Measurements from ENCODE around the gene MAPK7.

The MAPK7 gene

GRCh38 chr17:19363460-19364035 is 14.8 kb upstream of the MAPK7 start:
- no peak for DNase-seq (ENCODE audit: low read depth)

- DNase-seq (ENCODE audit: low read depth): no peak
Observed at GRCh38 chr17:19364699-19365498, 13.4 kb upstream of the MAPK7 start.

- no peak for DNase-seq (ENCODE audit: low read depth)
Observed at GRCh38 chr17:19365499-19365817, 12.8 kb upstream of the MAPK7 start.

- no peak for DNase-seq (ENCODE audit: low read depth)
Observed at GRCh38 chr17:19365833-19366636, 12.3 kb upstream of the MAPK7 start.

- DNase-seq (ENCODE audit: low read depth): no peak
Observed at GRCh38 chr17:19366637-19366972, 11.7 kb upstream of the MAPK7 start.

GRCh38 chr17:19368229-19368628 is 10.1 kb upstream of the MAPK7 start:
- DNase-seq (ENCODE audit: low read depth): no peak

GRCh38 chr17:19369107-19369778 is 9.1 kb upstream of the MAPK7 start:
- DNase-seq (ENCODE audit: low read depth): no peak

- no peak for DNase-seq (ENCODE audit: low read depth)
Observed at GRCh38 chr17:19369846-19370492, 8.3 kb upstream of the MAPK7 start.

GRCh38 chr17:19370493-19370960 is 7.8 kb upstream of the MAPK7 start:
- DNase-seq (ENCODE audit: low read depth): no peak

- DNase-seq (ENCODE audit: low read depth): no peak
Observed at GRCh38 chr17:19371259-19372010, 6.9 kb upstream of the MAPK7 start.

- no peak for DNase-seq (ENCODE audit: low read depth)
Observed at GRCh38 chr17:19372011-19372370, 6.3 kb upstream of the MAPK7 start.

- DNase-seq (ENCODE audit: low read depth): no peak
Observed at GRCh38 chr17:19372439-19372838, 5.9 kb upstream of the MAPK7 start.

- DNase-seq (ENCODE audit: low read depth): no peak
Observed at GRCh38 chr17:19372866-19373504, 5.3 kb upstream of the MAPK7 start.

GRCh38 chr17:19374136-19374535 is 4.2 kb upstream of the MAPK7 start:
- DNase-seq (ENCODE audit: low read depth): no peak

GRCh38 chr17:19375732-19376131 is 2.6 kb upstream of the MAPK7 start:
- DNase-seq (ENCODE audit: low read depth): no peak

GRCh38 chr17:19376811-19377210 is 1.5 kb upstream of the MAPK7 start:
- DNase-seq (ENCODE audit: low read depth): no peak

GRCh38 chr17:19377602-19378415 is 489 bp upstream of the MAPK7 start:
- peak; percentile 98 for DNase-seq (ENCODE audit: low read depth)

- DNase-seq (ENCODE audit: low read depth): no peak
Observed at GRCh38 chr17:19379361-19380065, 1.2 kb downstream of the MAPK7 start.
